ENCODE data around the gene IMP4. TPM values are rescaled to one million over a fixed set of nuclear protein-coding genes. Genes with fewer than 3 reads are reported as not detected.
A peak's percentile ranks its signal among the peaks of the same experiment; 100 is the strongest.

The IMP4 gene
- total RNA-seq, 1 donor from 2014 or later, result 144 TPM

DNA sequence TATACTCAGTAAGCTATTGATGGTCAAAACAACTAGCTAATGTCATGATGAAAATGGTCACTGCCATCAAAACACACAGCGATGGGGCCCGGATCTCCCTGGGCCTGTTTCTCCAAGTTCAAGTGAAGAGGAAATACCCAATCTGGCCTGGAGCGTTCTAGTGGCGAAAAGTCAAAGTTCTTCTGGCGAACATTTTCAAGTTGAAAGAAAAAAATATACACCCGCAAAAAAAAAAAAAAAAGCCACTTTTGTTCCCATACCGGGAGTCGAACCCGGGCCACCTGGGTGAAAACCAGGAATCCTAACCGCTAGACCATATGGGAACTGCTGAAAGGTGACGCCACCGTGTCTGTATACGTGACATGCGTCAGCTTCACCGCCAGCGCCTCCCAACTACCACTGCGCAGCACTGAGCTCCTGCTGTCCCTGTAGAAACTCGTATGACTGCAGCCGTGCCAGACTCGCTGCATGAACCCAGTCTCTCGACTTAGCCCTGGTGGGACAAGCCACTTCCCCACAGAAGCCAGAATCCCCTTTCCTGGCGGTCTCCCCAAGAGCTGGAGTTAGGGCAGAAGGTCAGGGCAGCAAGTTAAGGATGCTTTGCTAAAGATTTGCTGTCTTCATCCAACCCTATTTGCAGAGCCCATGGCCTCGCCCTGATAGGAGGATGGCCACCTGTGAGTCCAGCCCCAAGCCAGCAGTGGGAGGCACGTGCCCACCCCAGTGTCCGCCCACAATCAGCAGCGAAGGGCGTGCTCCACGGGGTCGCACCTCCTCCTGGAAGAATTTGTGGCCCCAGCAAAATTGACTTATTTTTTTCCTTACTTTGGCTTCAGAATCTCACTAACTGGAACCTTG, 5.6 kb upstream of the IMP4 start:
- peak; percentile 44 for DNase-seq (ENCODE audit: low read depth, low spot score)

DNA sequence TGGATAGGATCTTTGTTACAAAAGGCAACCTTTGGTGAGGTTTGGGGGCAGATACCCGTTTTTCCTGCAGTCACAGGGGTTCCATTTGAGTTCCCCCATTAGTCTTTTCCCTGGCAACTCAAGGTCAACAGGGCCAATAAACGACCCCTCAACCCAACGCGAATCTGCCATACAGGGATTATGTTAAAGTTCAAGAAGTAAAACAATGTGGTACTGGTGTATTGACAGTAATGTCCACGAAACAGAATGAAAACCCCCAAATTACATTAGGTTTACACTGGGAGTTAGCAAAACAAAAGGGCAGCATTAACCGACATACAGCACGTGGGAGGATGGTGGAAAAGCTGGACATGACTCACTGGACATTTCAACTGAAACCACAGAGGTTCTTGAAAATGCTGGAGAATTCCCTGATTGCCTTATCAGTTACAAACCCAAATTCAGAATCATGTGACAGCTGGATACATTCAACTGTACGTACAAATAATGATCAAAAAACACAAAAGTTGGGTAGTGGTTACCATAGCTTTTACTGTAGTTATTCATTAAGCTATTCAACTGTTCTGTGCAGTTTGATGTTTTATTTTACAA, 4.9 kb upstream of the IMP4 start:
- DNase-seq (ENCODE audit: low read depth, low spot score), result no peak

DNA sequence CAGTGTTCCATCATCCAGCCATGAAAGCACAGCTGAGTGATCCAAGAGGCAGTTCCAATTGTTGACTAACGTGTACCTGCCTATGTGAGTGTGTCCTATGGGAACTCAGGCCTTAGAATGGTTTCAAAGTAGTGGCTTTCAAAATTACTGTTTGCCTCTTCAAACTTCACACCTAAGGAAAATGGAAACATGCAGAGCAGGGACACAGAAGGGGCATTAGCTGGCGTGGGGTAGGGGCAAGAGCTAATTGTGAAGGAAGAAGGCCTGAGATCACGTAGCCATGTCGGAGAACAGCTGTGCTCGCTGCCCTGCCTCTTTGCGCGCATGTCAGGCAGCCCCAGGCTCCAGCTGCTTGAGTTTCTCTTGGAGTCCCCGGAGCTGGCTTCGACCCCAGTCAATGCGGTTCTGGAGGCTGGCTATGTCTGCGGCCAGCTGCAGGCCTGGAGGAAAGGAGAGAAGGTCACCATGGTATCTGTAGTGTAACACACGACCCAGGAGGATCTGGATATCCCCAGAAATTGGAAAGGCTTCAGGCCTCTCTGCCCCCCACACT, 3.8 kb upstream of the IMP4 start:
- no peak for DNase-seq (ENCODE audit: low read depth, low spot score)

DNA sequence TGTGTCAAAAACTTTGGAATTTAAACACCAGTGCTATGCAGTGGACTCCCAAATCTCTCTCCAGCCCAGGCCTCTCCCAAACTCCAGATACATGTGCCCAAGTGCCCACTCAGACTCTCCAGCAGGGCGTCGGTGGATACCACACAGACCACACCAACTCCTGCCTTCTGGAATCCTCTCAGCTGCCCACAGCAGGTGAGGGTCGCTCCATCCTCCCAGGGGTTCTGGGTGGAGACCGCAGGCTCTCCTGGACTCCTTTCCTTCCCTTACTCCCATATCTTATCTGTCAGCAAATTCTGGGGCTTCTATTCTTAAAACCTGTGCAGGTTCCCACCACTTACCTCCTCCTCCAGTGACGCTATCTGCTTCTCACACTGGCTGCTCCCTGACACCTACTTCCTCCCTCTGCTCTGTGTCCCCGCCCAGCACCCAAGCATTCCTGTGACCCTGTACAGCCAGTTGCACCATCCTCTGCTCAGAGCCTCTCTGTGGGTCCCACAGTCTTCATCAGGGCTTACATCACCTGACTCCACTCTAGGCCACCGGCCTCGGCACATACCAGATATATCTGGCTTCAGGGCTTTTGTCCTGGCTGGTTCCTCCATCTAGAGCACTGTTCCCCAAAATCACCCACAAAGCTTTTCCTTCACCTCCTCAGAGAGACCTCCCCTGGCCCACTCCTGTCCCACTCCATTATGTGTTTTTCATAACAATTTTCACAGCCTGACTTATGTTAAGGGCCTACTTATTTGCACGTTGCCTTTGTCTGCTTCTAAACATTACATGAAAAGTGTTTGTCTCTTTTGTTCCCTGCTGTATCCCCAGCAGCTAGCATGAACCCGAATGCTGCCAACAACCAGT, 2.6 kb upstream of the IMP4 start:
- no peak for DNase-seq (ENCODE audit: low read depth, low spot score)

- no peak for DNase-seq (ENCODE audit: low read depth, low spot score)
These were observed 1.1 kb upstream of the IMP4 start for GRCh38 chr2:130341562-130342019.

DNA sequence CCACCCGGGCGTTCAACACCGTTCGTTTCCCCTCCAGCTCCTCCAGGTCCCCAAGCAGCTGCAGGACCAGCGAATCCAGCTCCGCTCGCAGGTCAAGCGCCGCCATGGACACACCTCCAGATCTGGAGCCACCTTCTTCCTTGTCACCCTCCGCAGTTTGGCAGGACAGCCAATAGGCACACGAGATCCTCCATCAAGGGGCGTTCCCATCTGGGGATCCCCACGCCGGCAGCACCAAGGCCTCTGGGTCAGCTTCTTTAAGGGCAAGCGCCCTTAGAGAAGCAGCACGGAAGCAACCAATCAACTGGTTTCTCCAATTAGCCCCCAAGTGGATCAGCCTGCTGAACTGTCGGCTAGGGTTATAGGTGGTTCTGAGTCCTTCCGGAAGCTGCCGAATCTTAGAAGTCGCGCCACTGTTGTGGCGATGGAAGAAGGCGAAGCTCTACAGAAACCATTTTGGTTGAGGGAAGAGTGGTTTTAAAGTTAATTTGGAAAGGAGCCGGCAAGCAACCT, 621 bp upstream of the IMP4 start:
- peak; percentile 82 for DNase-seq (ENCODE audit: low read depth, low spot score)

DNA sequence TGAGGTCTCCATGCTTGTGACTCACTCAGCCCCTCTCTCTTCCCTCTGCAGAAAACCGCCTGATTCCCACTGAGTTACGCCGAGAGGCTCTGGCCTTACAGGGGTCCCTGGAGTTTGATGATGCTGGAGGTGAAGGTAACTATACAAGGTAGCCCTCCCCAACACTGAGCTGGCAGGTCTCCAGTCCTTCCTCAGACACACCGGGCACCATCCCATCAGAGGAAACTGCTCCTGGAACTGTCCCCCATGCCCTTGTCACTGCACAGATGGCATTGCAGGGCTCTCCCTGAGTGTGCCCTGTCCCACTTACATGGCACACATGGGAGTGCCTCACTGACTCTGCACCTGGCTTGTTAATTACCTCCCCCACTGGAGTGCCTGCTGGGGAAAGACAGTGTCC, 1.9 kb downstream of the IMP4 start:
- no peak for DNase-seq (ENCODE audit: low read depth, low spot score)

DNA sequence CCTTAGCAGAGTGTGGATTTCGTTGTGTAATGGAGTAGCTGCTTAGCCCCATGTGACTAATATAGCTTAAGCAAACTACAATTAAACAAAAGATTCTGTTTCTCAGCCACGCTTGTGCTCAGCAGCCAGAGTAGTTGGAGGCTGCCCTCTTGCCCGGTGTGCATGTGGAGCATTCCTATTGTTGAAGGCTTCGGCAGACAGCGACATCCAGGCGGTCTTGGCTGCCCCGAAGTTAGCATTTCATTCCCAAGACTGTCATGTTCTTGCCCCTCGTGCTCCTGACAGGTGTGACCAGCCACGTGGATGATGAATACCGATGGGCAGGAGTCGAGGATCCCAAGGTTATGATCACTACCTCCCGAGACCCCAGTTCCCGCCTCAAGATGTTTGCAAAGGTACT, 2.4 kb downstream of the IMP4 start:
- DNase-seq (ENCODE audit: low read depth, low spot score), result no peak

GRCh38 chr2:130345611-130346010, 2.9 kb downstream of the IMP4 start:
- DNase-seq (ENCODE audit: low read depth, low spot score), result no peak

- no peak for DNase-seq (ENCODE audit: low read depth, low spot score)
These were observed 3.5 kb downstream of the IMP4 start for GRCh38 chr2:130346041-130346740.

- no peak for DNase-seq (ENCODE audit: low read depth, low spot score)
These were observed 4.0 kb downstream of the IMP4 start for GRCh38 chr2:130346741-130347066.

- no peak for DNase-seq (ENCODE audit: low read depth, low spot score)
These were observed 4.7 kb downstream of the IMP4 start for GRCh38 chr2:130347220-130347925.

DNA sequence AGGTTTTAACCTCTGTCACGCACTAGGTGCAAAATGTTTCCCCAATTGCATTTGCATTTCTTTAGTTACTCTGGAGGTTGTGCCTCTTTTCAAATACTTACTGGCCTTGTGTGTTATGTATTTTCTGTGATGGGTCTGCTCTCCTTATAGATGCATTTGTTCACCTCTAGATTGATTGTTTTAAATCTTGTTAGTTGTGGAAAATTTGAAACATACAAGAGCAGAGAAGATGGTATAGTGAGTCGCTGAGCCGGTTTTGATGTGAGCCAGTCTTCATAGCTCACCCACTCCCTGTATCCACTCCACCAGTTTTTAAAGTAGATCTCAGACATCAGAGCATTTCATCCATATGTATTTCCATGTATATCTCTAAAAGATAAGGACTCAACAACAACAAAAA, 6.5 kb downstream of the IMP4 start:
- DNase-seq (ENCODE audit: low read depth, low spot score), result no peak

DNA sequence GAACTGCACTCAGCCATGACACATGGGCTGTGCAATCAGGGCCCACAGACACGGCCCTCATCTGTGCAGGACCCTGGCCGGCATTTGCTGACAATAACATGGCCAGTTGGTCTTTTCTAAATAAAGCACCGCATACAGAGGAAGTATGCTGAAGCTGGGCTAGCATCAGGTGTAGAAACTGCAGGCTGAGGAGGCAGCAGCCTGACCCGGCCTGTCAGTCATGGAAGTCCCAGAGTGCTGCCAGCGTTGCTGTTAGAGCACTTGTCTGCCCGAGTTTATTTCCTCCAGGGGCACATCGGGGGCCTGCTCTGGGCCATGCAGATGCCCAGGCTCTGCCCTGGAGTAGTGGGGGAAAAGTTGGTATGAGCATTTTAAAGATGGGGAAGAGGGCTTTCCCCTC, 9.0 kb downstream of the IMP4 start:
- no peak for DNase-seq (ENCODE audit: low read depth, low spot score)

DNA sequence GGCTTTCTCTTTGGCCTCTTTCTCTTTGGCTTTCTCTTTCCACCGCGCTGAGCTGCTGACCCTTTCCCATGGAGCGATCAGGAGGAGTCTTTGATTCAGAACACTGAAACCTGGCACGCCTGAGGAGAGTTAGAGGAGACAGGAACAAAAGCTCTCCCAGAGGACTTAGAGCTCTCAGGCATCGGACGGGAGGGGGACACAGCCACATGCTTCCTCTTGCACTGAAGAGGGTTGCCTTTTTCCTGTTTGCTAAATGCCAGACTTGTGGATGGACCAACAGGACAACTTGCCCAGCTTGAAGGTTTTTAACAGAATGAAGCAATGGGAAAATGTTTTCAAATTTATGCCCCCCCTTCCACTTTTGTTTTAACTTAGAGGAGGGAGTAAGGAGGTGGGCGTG, 9.5 kb downstream of the IMP4 start:
- DNase-seq (ENCODE audit: low read depth, low spot score), result no peak

GRCh38 chr2:130353291-130354138, 10.8 kb downstream of the IMP4 start:
- DNase-seq (ENCODE audit: low read depth, low spot score), result no peak

GRCh38 chr2:130354139-130354428, 11.4 kb downstream of the IMP4 start:
- DNase-seq (ENCODE audit: low read depth, low spot score), result no peak

DNA sequence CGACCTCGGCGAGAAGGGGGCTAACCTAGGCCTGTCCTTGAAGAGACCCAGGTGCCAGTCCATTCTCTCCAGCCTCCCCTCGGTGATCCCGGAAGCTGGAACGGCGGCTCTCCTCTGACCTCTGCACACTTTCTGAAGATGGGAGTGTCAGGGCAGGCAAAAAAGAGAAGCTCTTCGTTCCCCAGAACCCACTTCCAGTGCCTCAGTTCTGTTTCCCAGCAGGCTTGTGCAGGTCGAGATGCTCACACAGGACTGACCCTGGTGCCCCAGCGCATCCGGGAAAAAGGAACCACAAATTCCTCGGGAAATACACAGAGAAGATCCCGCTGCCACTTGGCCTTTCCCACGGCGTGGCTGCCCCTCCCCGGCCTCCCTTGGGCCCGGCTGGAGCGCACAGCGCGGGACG, 12.5 kb downstream of the IMP4 start:
- no peak for DNase-seq (ENCODE audit: low read depth, low spot score)

DNA sequence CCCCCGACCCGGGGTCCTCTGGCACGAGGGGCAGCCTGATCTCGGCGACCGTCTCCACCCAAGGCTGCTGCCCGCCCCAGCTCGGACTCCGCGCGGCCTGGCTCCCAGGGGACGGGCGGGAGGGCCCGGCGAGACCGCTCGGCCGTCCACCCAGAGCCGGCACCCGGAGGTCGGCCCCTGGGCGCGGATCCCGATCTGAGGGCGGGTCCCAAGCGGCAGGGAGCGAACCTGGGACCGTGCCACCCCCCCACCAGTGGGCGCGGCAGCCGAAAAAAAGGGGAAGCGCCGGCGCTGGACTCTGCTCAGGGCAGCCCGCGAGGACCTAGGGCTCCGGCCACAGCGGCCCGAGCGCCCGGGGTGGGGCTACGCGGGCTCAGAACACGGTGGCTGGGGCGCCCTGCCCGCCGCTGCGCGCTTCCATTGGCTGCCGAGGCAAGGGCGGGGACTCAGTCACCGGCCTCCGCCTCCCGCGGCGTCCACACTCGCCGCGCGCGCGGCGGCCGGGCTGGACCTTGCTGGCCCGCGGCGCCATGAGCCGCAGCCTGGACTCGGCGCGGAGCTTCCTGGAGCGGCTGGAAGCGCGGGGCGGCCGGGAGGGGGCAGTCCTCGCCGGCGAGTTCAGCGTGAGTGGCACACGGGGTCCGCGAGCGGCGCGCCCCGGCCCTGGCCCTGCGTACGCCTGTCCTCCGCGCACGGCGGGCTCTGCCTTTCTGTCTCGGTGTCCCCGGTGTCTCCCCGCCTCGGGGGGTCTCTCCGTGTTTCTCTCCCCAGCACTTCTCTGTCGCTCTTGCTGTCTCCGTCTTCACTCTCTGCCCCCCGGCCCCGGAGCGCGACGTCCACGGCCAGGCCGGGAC, 13.1 kb downstream of the IMP4 start, which contains the start of gene PTPN18:
Gene PTPN18 (plus strand): TSS at position 479 of the 854 bp plus-strand sequence. CDS start 52 bp downstream, at position 531.
- DNase-seq (ENCODE audit: low read depth, low spot score), result peak; percentile 69

Measured in pulmonary artery endothelial cell (primary cell).